GM11168 (cell line): ENCODE results near the gene MPRIP.

Experiments used
- in situ Hi-C: fragments of 300-500 bp; cut with MboI; formaldehyde crosslinking; loops from one replicate; pipeline ENCODE4 v1.12.0; 2022; ENCODE audit warnings: low sequenced_read_pairs; ENCODE audit not compliant: unreplicated experiment

Gene MPRIP

DNA sequence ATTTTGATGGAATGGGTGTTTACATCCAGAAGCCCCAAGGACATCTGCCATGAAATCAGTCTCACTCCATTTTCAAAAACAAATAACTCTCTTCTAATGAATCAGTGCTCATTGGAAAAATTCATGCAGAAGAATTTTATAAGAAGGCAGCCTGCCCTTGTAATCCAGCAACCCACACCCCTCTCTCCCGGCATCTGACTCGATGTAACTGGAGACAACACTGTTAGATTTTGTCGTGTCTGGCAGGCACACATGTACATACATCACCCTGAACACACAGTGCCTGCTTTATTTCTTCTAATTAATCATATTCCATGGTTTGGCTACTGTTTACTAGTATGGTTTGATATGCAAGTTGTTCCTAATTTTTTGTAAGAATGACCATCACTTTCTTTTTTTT is 175.7 kb downstream of the MPRIP start:
- in situ Hi-C loops = no loop called here

DNA sequence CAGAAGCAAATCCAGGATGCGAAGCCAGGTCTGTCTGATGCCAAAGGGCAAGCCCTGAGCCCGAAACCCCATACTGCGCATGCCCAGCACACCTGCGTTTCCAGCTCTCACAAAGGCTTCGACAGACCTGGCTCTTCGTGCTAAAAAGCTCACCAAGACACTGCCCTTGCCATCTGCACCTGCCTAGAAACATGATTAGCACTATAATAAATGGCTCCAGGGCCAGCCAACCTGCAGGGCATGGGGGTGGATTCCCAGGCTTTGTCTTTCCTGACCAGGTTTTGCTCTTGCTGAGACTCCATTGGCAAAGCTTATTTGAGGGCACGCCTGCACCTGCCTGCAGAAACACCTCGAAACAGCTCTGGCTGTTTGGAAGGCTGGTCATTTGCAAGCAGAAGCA is 178.3 kb downstream of the MPRIP start:
- in situ Hi-C loops = no loop called here

DNA sequence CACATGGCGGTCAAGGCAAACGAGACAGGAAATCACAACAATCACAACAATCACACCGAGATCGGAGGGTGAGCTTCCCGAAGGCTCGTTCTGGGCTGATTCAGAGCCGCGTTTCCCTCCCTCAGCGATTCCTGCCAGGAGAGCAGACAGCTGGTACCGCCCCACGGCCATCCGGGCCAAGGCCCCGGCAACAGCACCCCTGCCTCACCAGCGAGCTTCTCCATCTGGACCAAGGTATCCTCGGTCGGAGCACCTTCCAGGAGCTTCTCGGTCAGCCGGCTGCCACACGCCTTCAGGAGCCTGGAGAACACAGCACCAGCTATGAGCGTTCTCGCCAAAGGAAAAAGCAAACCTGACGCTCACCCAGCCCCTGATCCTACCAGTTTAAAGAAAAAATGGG is 179.1 kb downstream of the MPRIP start:
- in situ Hi-C loops = no loop called here

DNA sequence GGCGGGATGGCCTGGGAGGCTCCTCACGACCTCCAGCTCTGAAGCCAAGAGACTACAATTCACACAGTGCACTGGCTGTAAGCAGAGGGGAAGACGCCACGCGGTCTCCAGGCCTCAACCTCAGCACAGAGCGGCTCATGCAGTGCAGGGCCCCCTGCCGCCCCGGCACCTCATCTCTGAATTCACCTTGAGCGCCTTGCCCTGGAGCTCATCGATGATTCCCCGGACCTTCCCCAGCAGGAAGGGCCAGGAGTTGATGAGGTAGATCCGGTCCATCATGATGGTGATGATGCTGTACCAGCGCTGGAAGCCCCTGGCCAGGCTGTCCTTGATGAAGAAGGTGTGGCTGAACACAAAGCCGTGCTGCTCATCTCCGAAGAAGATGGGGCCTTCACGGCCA is 181.5 kb downstream of the MPRIP start:
- in situ Hi-C loops = no loop called here

DNA sequence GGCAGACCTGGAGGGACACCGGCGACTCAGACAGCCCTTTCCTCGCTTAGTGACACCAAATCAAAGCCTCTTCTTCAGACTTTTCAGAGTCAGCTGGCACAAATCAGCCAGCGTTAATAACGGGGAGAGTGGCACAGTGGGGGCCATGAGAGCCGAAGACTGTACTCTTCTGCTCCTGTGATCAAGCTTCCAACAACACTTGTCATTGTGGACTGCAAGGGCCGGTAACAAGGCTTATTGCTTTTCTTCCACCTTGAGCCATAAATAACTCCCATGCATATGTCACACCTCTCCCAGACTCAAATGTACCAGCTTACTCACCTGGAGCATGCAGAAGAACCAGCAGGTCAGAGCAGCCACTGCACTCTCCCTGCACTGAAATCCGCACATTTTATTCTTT is 181.9 kb downstream of the MPRIP start:
- in situ Hi-C loops = no loop called here

DNA sequence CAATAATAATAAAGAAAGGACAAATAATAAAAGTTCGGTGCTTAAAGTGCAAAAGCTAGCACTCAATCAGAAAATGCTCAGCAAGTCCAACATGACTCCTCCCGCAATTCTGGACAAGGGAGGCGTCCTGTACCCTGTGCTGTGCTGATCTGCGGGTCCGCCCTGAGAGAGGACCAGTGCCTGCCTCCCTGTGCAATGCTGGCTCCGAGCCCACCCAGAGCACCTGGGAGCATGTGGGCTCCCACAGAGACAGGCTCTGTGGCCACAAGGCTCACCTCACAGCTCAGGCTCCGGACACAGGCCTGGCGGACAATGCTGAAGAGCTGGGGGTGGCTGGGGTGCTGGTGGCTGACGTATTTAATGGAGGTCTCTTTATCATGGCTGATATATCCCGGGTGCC is 183.6 kb downstream of the MPRIP start:
- in situ Hi-C loops = no loop called here

DNA sequence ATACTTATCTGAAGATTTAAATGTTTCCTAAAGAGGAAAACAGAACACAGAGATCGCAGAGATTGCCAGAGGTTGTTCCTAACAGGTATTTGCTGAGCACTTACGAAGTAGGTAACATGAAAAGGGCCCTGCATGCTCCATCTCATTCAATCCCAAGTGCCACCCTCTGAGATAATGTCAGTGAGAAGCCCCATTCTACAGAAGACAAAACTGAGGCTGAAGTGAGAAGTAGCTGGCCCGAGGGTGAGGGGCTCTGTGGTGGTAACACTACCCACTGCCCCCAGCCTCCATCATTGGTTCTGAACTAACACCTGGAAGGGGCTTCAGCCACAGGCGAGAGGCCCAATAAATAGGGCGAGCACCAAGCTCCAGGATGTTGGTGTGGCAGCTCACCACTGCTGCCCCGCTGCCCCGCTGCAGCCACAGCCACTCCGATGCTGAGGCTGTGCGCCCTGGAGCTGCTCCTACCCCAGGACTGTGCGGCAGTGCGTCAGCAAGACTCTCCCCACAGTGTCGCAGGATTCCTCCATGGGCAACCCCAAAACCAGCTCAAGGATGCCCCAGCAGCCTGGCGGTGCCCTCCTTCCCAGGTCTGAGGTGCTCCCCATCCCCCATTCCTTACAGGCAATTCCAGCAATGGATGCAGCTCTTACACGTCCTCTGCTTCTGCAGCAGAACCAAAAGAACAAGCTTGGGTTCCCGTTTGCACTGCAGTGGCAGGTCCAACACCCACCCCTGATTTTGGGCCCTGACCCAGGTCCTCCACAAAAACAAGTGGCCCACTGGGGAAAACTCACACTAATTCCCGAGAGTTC is 184.4 kb downstream of the MPRIP start:
- in situ Hi-C loops = no loop called here

DNA sequence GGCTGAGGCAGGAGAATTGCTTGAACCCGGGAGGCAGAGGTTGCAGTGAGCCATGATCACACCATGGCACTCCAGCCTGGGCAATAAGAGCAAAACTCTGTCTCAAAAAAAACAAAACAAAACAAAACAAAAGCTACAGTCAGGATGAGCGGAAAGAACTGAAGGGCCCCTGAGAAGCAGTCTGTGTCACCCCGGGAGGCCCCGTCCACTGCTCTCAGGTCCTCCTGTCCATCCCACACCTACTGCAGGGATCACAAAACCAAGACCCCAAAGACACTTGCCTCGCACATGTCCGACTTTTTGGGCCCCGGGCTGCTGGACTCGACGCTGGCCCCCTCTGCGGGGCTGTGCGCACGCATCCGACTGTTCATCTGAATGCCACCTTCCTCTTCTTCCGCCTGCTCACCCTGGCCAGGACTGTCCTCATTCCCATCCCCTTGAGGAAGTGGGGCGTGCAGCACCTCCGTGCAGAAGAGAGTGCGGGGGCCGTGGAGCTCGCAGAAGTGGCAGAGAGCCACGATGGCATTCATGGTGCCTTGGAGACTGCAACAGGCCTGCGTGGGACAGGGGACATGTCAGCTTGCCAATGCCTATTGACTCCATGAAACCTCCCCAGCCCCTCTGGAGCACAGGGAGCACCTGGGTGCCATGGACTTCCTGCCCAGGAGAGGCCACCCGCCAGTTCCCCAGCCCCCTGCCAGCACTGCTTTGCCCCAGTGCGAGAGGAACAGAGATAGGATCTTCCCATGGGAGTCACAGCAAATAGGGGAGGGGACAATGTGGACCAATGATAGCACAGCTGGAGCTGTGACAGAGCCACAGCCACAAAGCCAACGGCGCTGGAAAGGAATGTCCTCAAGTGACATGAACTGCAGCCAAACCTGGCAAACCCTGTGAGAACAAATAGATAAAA is 185.6 kb downstream of the MPRIP start:
- in situ Hi-C loops = no loop called here

DNA sequence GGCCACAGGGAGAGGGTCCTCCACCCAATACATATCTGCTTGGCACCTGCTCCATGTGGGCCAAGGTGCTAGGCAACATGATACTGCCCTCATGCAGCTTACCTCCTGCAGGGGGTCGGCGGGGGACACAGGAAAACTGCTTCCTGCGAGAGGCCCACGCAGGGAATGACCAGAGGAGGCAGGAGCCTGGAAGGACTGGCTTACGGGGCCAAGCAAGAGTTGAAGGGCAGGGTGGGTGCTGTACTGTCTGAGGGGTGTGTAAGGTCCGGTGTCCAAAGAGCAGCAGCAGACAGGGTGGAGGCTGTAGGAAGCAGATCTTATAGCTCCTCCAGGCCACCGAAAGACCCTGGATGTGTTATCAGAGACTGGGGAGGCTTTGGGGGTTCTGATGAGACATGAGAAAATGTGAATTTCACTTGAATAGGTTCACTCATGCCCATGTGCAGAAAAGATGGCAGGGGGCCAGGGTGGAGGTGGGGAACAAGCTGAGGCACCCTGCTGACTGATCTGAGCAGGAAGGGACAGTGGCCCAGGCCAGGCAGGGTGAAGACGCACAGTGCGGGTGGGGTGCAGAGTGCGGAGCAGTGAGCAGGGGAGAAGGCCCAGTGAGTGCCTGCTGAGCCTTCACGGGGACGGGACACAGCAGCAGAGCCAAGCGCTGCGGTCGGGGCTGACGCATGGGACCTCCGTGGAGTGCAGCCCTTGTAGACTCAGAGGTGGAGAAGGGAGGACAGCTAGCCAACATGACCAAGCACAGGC is 186.4 kb downstream of the MPRIP start:
- in situ Hi-C loops = no loop called here

DNA sequence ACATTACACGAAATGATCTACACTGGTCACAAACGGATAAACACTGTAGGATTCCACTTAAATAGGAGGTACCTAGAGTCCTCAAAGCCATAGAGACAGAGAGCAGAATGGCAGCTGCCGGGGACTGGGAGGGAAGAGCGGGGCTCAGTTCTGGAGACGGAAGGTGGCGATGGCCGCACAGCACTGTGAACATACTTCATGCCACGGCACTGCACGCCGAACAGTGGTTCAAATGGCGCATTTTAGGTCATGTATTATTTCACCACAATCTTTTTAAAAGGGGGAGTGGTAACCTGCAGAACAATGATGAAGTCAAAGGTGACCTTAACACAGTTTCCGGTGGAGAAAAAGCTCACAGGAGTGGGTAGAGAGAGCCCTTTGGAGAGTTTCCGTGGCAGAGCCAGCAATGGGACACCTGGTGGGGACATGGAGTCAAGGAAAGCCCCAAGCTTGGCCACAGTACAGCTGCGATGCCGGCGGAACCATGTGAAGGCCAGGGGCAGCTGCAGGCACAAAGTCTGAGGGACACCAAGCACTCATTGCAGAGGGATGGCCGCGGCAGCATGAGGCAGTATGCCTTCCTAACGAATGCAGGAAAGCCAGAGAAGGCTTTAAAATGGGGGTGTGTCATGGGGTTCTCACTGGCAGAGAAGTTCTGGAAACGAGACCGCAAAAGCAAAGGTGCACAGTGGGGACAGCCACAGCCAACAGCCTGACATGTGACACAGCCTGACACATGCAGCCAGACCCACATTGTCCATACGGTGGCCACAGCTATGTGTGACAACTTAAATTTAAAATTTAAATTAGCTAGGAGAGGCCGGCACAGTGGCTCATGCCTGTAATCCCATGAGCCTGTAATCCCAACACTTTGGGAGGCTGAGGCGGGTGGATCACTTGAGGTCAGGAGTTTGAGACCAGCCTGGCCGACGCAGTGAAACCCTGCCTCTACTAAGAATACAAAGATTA is 187.4 kb downstream of the MPRIP start:
- in situ Hi-C loops = no loop called here

DNA sequence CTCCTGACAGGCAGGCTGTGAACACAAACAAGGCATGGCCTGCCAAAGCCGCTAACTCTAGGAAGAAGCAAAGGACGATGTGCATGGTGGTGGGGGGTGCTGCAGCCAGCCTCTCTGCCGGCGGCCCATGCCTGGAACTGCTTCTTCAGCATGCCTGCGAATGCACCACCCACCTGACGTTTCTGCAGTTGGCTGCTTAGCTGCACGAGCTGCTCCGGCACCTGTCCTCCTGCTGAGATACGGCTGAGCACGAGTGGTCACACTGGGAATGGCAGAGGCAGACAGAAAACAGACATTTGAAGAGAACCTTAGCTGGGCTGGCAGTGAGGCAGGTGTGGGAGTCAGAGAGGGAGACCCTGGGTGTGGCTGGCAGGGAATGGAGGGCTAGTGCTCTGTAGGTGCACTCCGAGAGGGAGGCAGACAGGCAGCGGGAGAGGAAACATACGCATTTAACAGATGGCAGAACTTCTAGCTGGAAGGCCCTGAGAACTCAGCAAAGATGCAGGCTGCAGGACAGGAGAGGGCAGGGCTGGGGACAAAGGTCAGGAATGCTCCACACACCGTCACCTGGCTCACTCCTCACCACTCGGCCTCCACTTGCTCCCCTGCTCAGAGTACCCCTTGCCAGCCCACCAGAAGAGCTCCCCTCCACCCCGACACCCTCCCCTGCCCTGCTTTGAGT is 189.5 kb downstream of the MPRIP start:
- in situ Hi-C loops = no loop called here

DNA sequence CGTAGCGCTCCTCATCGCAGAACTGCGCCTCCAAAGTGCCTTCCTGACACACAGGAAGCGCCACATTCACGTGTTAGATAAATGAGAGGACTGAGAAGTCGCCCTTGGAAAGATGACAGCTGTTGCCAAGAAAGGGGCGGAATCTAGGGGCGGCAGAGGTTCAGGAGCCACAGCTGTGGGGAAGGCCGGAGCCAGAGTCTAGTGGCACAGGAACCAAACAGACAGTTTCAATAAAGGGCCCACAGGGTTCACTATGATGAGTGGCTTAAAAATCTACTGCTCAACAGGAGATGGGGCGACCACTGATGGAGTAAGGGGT is 190.0 kb downstream of the MPRIP start:
- in situ Hi-C loops = no loop called here

DNA sequence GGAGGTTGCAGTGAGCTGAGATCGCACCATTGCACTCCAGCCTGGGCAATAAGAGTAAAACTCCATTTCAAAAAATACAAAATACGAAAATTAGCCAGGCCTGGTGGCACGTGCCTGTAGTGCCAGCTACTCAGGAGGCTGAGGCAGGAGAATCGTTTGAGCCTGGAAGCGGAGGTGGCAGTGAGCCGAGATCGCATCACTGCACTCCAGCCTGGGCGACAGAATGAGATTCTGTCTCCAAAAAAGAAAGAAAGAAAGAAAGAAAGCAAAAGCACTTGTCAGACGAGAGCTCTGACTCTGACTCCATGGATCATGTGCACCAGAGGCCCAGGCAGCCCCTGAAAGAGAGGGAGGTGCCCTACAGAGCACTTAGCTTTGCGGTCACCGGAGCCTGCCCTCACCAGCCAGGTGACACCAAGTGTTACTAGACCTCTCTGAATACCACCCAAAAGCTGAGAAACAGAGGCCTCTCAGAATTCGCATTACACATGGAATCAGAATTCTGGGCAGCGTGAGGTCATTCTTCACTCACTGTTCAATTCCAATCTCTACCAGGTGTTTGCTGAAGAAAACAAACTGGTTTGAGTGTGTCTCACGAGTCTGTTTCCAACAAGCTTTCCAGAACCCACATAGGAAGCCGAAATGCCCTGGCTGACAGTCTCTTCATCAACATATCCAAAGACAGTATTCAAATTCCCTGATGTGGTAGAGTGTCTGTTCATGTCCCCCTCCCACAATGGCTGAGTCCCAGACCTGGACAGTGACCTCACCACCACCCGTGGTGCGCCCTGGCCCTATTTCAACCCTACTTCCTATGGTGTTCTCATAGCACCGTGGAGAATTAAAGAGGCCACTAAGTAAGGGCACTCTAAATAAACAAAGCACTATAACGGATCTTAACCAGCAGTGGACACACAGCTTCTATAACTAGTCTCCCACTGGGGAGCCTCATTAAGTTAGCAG is 193.2 kb downstream of the MPRIP start:
- in situ Hi-C loops = no loop called here

DNA sequence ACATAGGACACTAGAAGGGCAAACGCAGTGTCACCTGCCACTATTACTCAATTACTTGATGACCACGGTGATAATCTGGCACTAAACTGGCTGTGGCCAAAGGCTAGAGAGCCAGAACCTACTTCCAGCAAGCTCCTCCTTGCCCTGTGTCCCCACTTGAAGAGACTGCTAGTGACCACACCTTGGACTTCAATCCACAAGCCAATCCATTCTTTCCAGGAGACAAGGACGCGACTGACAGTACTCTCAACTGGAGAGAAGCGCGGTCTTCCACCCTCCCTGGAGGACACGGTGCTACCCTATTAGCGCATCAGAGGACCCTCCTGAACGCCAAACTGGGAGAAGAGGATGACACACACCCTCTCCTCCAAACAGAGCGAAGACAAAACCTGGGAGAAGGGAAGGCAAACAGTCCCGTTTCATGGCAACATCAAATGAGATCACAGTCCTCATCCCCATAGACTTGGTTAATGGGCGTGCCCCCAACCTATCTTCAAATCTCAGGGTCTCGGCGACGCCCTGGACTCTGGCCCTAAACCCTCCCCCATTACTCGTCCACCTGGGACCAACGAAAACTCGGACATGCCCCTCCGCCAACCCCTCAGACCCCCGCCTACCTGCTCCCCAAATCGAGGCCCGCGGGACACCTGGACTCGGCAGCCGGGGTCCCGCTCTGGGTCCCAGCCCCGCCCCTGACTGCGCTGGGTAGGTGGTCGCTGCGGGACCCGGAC is 194.2 kb downstream of the MPRIP start:
- in situ Hi-C loops = no loop called here

DNA sequence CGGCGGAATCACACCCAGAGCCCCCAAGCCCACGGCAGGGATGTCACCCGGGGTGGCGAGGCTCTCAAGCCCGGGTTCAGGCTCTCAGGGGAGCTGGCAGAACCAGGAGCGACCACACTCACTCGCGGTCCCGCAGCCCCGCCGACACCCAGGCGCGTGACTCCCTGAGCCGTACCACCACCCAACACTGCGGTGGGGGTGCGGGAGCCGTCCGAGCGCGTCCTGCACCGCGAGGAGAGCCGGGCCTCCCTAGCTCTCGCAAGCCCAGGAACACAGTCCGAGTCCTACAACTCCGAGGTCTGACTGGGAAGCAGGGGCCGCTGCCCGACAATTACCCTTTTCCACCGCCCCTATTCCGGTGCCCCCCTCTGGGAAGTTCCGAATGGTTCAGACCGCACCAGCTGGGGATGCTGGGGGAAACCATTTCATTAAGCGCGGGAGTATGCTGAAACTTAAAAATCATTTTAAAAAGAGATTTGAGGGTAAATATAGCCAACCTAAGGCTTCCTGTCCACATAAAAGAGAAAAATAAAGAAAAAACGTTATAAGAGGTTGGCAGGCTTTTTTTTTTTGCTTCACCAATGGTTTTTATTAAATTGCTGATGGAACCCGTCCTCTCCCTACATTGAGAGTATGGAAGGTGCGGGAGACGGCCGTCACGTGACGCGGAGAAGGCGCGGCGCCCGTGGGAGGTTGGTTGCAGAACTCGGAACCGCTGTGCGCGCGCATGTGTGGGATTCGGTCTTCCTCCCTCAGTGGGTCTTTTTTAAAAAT is 195.0 kb downstream of the MPRIP start, which contains the start of gene FLCN:
FLCN (minus strand) TSS at position 143 of the 774 bp plus-strand sequence. CDS start 9,031 bp downstream, outside the sequence.
- in situ Hi-C loops = no loop called here

DNA sequence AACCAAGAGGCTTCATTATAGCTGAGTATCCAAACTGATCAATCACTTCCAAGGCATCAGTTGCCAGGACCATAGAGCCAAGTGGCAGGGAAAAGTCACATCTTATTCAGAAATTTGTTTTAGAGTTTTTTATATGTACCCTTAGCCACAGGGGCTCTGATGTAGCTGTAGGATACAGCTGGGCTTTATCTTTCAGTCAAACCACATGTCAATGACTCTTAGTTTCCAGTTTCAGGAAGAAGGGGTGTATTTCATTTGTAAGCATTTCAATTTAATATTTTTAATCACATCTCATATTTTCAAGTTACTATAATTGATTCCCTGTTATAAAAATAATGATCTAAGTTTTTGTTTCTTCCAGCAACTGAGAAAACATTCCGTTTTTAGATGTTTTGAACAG is 197.6 kb downstream of the MPRIP start:
- in situ Hi-C loops = no loop called here

DNA sequence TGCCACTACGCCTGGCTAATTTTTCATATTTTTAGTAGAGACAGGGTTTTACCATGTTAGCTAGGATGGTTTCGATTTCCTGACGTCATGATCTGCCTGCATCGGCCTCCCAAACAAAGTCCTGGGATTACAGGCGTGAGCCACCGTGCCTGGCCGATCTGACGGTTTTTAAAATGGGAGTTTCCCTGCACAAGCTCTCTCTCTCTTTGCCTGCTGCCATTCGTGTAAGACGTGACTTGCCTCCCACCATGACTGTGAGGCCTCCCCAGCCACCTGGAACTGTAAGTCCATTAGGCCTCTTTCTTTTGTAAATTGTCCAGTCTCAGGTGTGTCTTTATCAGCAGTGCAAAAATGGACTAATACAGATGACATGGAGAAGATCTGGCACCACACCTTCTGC is 199.4 kb downstream of the MPRIP start:
- in situ Hi-C loops = no loop called here
